ENCODE measurements around the gene POLE. TPM values are rescaled to one million over a fixed set of nuclear protein-coding genes. Genes with fewer than 3 reads are reported as not detected.

Gene POLE
- total and polyA plus RNA-seq, 2 of the 4 experiments (the other 2 are of a cell fraction), result 17.2 to 20.7 TPM

DNA sequence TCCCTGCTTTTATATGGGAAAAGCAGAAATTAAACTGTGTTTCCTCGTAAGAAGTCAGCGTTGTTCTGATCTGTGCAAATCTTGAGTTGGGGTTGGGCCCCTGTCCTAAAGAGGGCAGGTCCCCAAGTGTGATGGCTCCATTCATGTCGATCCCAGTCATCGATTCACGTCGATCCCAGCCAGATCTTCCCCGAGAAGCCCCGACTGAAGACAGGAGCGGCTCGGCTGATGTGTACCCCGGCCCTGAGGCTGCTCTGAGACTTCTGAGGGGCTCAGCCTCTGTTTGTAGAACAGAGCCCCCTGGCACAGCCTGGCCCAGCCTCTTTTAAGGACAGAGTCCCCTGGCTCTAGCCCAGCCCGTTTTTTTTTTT lies 32.8 kb upstream of the POLE start:
- in situ Hi-C loops (cut with MboI; ENCODE audit: low sequenced_read_pairs) (no loop called here), intact Hi-C loops (cut with micrococcal nuclease) (no loop called here), dilution Hi-C loops (cut with HindIII; ENCODE audit: low sequenced_read_pairs, unreplicated experiment) (no loop called here)
- Histone ChIP-seq H2BK20ac (ENCODE audit: low read depth, low read length) (no peak overlapping the region), H3K27me3 (ENCODE audit: control insufficient read depth, insufficient read depth, low read length) (no peaks in the 10 kb centered on the region), H2BK120ac (ENCODE audit: low read depth, low read length) (no peak overlapping the region), H2BK15ac (ENCODE audit: low read depth, low read length) (no peak overlapping the region), H3K9me3 (ENCODE audit: control insufficient read depth, insufficient read depth, low read length) (no peaks in the 10 kb centered on the region), H3K4me3 (ENCODE audit: insufficient read depth, low read depth, low read length) (no peak overlapping the region), H3K9me1 (ENCODE audit: insufficient read depth, low read length) (no peaks in the 10 kb centered on the region), H3K36me3 (ENCODE audit: control insufficient read depth, insufficient read depth, low read length) (peaks cover 59% of the 10 kb centered on the region), H3K79me1 (ENCODE audit: low read depth in 1 of 2, low read length in 2 of 2) (peaks cover 17 to 39% of the 10 kb centered on the region in 2 experiments), H2AFZ (replicated peaks; ENCODE audit: low read length, poor library complexity) (no peak overlapping the region), H3K4me2 (ENCODE audit: low read depth, low read length) (no peak overlapping the region), H3K27ac (ENCODE audit: insufficient read depth, low read length) (no peak overlapping the region), H3K4ac (ENCODE audit: low read depth, low read length) (no peak overlapping the region), H3K9ac (ENCODE audit: low read depth, low read length) (no peak overlapping the region), H2AK5ac (ENCODE audit: low read depth, low read length) (no peak overlapping the region), H4K91ac (ENCODE audit: insufficient read depth, low read depth, low read length) (no peak overlapping the region), H3K23ac (ENCODE audit: low read depth, low read length) (no peak overlapping the region), H4K5ac (ENCODE audit: low read depth, low read length) (no peak overlapping the region), H4K20me1 (ENCODE audit: insufficient read depth, low read length) (peaks cover 26% of the 10 kb centered on the region), H4K8ac (ENCODE audit: low read depth in 2 of 2, low read length in 2 of 2) (no peak overlapping the region), H2AK9ac (replicated peaks; ENCODE audit: low read depth, low read length, poor library complexity) (no peak overlapping the region), H3K4me1 (ENCODE audit: control insufficient read depth, insufficient read depth, low read length) (no peaks in the 10 kb centered on the region), H2BK5ac (ENCODE audit: low read depth, low read length, poor library complexity, severe bottlenecking) (no peak overlapping the region), H3K56ac (ENCODE audit: extremely low read depth, insufficient read depth, low read length) (no peak overlapping the region), H3K18ac (ENCODE audit: low read depth, low read length) (no peak overlapping the region), H3K14ac (replicated peaks; ENCODE audit: low read depth, low read length) (no peak overlapping the region)
- no TSS peak for BruUV-seq (replicated peaks)
- CTCF ChIA-PET, result no interaction called here
- POLR2A ChIA-PET (ENCODE audit: unreplicated experiment), result no interaction called here
- no peak for DNase-seq
- ATAC-seq (ENCODE audit: low read depth), result no peak
- TF ChIP-seq SMC3 (IDR thresholded peaks at IDR 0.05; ENCODE audit: low read depth, low read length), result no peak
- no peak for TF ChIP-seq RAD21 (IDR thresholded peaks at IDR 0.05; ENCODE audit: low read length)
- TF ChIP-seq MXI1 (IDR thresholded peaks at IDR 0.05; ENCODE audit: borderline replicate concordance, low read depth, low read length), result no peak
- TF ChIP-seq RCOR1 (IDR thresholded peaks at IDR 0.05; ENCODE audit: insufficient replicate concordance, low read length), result no peak
- no peak for TF ChIP-seq MAZ (IDR thresholded peaks at IDR 0.05; ENCODE audit: borderline replicate concordance, low read depth, low read length)
- TF ChIP-seq CHD1 (IDR thresholded peaks at IDR 0.05; ENCODE audit: low read depth, low read length), result no peak
- TF ChIP-seq CEBPB (IDR thresholded peaks at IDR 0.05; ENCODE audit: low read depth, low read length), result no peak
- TF ChIP-seq, protein P1, sequence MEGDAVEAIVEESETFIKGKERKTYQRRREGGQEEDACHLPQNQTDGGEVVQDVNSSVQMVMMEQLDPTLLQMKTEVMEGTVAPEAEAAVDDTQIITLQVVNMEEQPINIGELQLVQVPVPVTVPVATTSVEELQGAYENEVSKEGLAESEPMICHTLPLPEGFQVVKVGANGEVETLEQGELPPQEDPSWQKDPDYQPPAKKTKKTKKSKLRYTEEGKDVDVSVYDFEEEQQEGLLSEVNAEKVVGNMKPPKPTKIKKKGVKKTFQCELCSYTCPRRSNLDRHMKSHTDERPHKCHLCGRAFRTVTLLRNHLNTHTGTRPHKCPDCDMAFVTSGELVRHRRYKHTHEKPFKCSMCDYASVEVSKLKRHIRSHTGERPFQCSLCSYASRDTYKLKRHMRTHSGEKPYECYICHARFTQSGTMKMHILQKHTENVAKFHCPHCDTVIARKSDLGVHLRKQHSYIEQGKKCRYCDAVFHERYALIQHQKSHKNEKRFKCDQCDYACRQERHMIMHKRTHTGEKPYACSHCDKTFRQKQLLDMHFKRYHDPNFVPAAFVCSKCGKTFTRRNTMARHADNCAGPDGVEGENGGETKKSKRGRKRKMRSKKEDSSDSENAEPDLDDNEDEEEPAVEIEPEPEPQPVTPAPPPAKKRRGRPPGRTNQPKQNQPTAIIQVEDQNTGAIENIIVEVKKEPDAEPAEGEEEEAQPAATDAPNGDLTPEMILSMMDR (conservative IDR thresholded peaks at IDR 0.05; ENCODE audit: low read depth, low read length), result no peak
- no peak for TF ChIP-seq BHLHE40 (IDR thresholded peaks at IDR 0.05; ENCODE audit: low read depth, low read length)
- TF ChIP-seq NFE2L2 (IDR thresholded peaks at IDR 0.05; ENCODE audit: low read depth, low read length), result no peak
- no peak for TF ChIP-seq RFX5 (IDR thresholded peaks at IDR 0.05; ENCODE audit: low read depth, low read length)
- no peak for TF ChIP-seq POLR2A (IDR thresholded peaks at IDR 0.05; ENCODE audit: low read depth, low read length)
- TF ChIP-seq MAFK (IDR thresholded peaks at IDR 0.05; ENCODE audit: low read depth, low read length), result no peak
- no peak for TF ChIP-seq ELK1 (IDR thresholded peaks at IDR 0.05; ENCODE audit: borderline replicate concordance, low read depth, low read length)
- TF ChIP-seq FOS (IDR thresholded peaks at IDR 0.05; ENCODE audit: low read depth, low read length), result no peak
- 82% methylated on average over 2 of the region's 12 CpGs; no CpG with 5 or more reads in 1 of the 2 experiments for WGBS, 2 experiments (ENCODE audit: extremely low coverage in 2 of 2, insufficient read length in 1 of 2)

Measured in IMR-90 (cell line).